ENCODE data around the gene PTPRU. TPM values are rescaled to one million over a fixed set of nuclear protein-coding genes. Genes with fewer than 3 reads are reported as not detected.

Gene PTPRU
- total RNA-seq, 1 experiment from 2014 or later = 0.72 TPM

- H3K27me3 ChIP-seq (ENCODE audit: control insufficient read depth, insufficient read depth, low read length) = no peaks in the 10 kb centered on the region
- ChIA-PET POLR2A (no interaction called here), CTCF (no interaction called here)
- no peaks in the 10 kb centered on the region for H3K9me3 ChIP-seq (ENCODE audit: control insufficient read depth, insufficient read depth, low read depth, low read length)
- intact Hi-C loops (cut with micrococcal nuclease; ENCODE audit: unreplicated experiment) (no loop called here), in situ Hi-C loops (cut with HindIII; ENCODE audit: low pct_unique_long_range_greater_than_20kb, low sequenced_read_pairs) (no loop called here)
- no peak for ATAC-seq
- H3K4me1 ChIP-seq (ENCODE audit: control insufficient read depth, insufficient read depth, low read length) = no peaks in the 10 kb centered on the region
- no peak for DNase-seq (ENCODE audit: low read depth, low spot score)
- H3K27ac ChIP-seq (ENCODE audit: low read length) = no peak overlapping the region
- BruUV-seq (replicated peaks) = no TSS peak
- TF ChIP-seq POLR2AphosphoS5 (IDR thresholded peaks at IDR 0.05; ENCODE audit: low read depth, low read length) (no peak), SIN3A (IDR thresholded peaks at IDR 0.05; ENCODE audit: borderline replicate concordance, insufficient read depth, low read depth, low read length) (no peak), REST (IDR thresholded peaks at IDR 0.05; ENCODE audit: insufficient read depth in 1 of 2, low read depth in 2 of 2, low read length in 1 of 2) (no peak), TCF7L2 (IDR thresholded peaks at IDR 0.05; ENCODE audit: low read depth, low read length) (no peak), CTCF (IDR thresholded peaks at IDR 0.05) (no peak)
- no peak overlapping the region for H3K4me3 ChIP-seq (ENCODE audit: low read depth in 2 of 2, low read length in 2 of 2)
- no peaks in the 10 kb centered on the region for H3K36me3 ChIP-seq (ENCODE audit: control insufficient read depth, insufficient read depth, low read length)
Measured at GRCh38 chr1:29290414-29290985, 54.2 kb downstream of the PTPRU start.

GRCh38 chr1:29291756-29292155 is 55.4 kb downstream of the PTPRU start:
- in situ Hi-C loops (cut with HindIII; ENCODE audit: low pct_unique_long_range_greater_than_20kb, low sequenced_read_pairs) = no loop called here
- H3K9me3 ChIP-seq (ENCODE audit: control insufficient read depth, insufficient read depth, low read depth, low read length) = no peaks in the 10 kb centered on the region
- ATAC-seq (no peak), DNase-seq (ENCODE audit: low read depth, low spot score) (no peak)
- no peaks in the 10 kb centered on the region for H3K36me3 ChIP-seq (ENCODE audit: control insufficient read depth, insufficient read depth, low read length)
- H3K4me3 ChIP-seq (ENCODE audit: low read depth in 2 of 2, low read length in 2 of 2) = no peak overlapping the region
- ChIA-PET POLR2A (no interaction called here), CTCF (interaction anchor here (0.6 kb wide), 1 partner anchor 50 kb away, joined by 3 read pairs; no protein-coding TSS in a partner anchor)
- no peak for TF ChIP-seq POLR2AphosphoS5 (IDR thresholded peaks at IDR 0.05; ENCODE audit: low read depth, low read length)
- TF ChIP-seq SIN3A (IDR thresholded peaks at IDR 0.05; ENCODE audit: borderline replicate concordance, insufficient read depth, low read depth, low read length) = no peak
- no peak for TF ChIP-seq CTCF (IDR thresholded peaks at IDR 0.05)
- TF ChIP-seq REST (IDR thresholded peaks at IDR 0.05; ENCODE audit: insufficient read depth in 1 of 2, low read depth in 2 of 2, low read length in 1 of 2) = no peak
- TF ChIP-seq TCF7L2 (IDR thresholded peaks at IDR 0.05; ENCODE audit: low read depth, low read length) = no peak
- H3K27me3 ChIP-seq (ENCODE audit: control insufficient read depth, insufficient read depth, low read length) = no peaks in the 10 kb centered on the region
- BruUV-seq (replicated peaks) = no TSS peak
- no peaks in the 10 kb centered on the region for H3K4me1 ChIP-seq (ENCODE audit: control insufficient read depth, insufficient read depth, low read length)
- no peak overlapping the region for H3K27ac ChIP-seq (ENCODE audit: low read length)
- intact Hi-C loops (cut with micrococcal nuclease; ENCODE audit: unreplicated experiment) = no loop called here
